HUDEP-2 (cell line): Measurements from ENCODE around the gene ZDHHC1.

Source experiments
- DNase-seq, 76 experiments: peaks; one replicate each; lab custom pipeline; 2025; ENCODE audit not compliant: unreplicated experiment in 76 of 76; lab: John Stamatoyannopoulos, UW

Gene ZDHHC1

GRCh38 chr16:67415872-67416793, at the start of gene ZDHHC1:
TSS of gene ZDHHC1 (minus strand) at chr16:67416477. CDS start at chr16:67407775, 8,702 bp downstream.
- DNase-seq: peak in 2 of 76 experiments; percentile 10 to 21

GRCh38 chr16:67464565-67464964, 48.3 kb upstream of the ZDHHC1 start:
- no peak for DNase-seq

GRCh38 chr16:67463691-67464090, 47.4 kb upstream of the ZDHHC1 start:
- DNase-seq: no peak

GRCh38 chr16:67463059-67463458, 46.8 kb upstream of the ZDHHC1 start:
- DNase-seq: no peak

GRCh38 chr16:67462279-67462655, 46.0 kb upstream of the ZDHHC1 start:
- peak in 1 of 76 experiments; percentile 8 for DNase-seq

GRCh38 chr16:67461600-67462278, 45.5 kb upstream of the ZDHHC1 start:
- peak in 27 of 76 experiments; percentile 6 to 58 (median 29) for DNase-seq

GRCh38 chr16:67460961-67461360, 44.7 kb upstream of the ZDHHC1 start:
- no peak for DNase-seq

- DNase-seq: peak in 72 of 76 experiments; percentile 28 to 87 (median 64)
These were observed 43.9 kb upstream of the ZDHHC1 start for GRCh38 chr16:67460168-67460567.

GRCh38 chr16:67459861-67460150, 43.5 kb upstream of the ZDHHC1 start:
- no peak for DNase-seq

- peak in 1 of 76 experiments; percentile 22 for DNase-seq
These were observed 43.0 kb upstream of the ZDHHC1 start for GRCh38 chr16:67459066-67459860.

GRCh38 chr16:67458121-67458641, 41.9 kb upstream of the ZDHHC1 start:
- no peak for DNase-seq

GRCh38 chr16:67457611-67458010, 41.3 kb upstream of the ZDHHC1 start:
- DNase-seq: no peak

- peak in 11 of 76 experiments; percentile 4 to 31 (median 14) for DNase-seq
These were observed 40.3 kb upstream of the ZDHHC1 start for GRCh38 chr16:67456391-67457081.

- DNase-seq: no peak
These were observed 38.6 kb upstream of the ZDHHC1 start for GRCh38 chr16:67454852-67455251.

GRCh38 chr16:67454104-67454503, 37.8 kb upstream of the ZDHHC1 start:
- no peak for DNase-seq

- no peak for DNase-seq
These were observed 35.6 kb upstream of the ZDHHC1 start for GRCh38 chr16:67451704-67452435.

GRCh38 chr16:67451061-67451703, 34.9 kb upstream of the ZDHHC1 start:
- no peak for DNase-seq

GRCh38 chr16:67449739-67450138, 33.5 kb upstream of the ZDHHC1 start:
- DNase-seq: no peak

GRCh38 chr16:67449336-67449735, 33.1 kb upstream of the ZDHHC1 start:
- DNase-seq: peak in 72 of 76 experiments; percentile 21 to 84 (median 66)
